ENCODE results near the gene COL5A1. TPM values are rescaled to one million over a fixed set of nuclear protein-coding genes. Genes with fewer than 3 reads are reported as not detected.

COL5A1 gene
- total RNA-seq, 1 donor, result 801 TPM

- no peak overlapping the region for H3K27ac ChIP-seq (ENCODE audit: low read depth, low read length)
- H3K4me1 ChIP-seq (ENCODE audit: insufficient read depth, low read length), result no peaks in the 10 kb centered on the region
- H4K20me1 ChIP-seq (ENCODE audit: insufficient read depth, low read length), result peaks cover 52% of the 10 kb centered on the region
- DNase-seq (ENCODE audit: insufficient read length, low spot score, missing footprints), result no peak
- H3K27me3 ChIP-seq (ENCODE audit: insufficient read depth, low read length), result no peaks in the 10 kb centered on the region
- peaks cover 97% of the 10 kb centered on the region for H3K36me3 ChIP-seq (ENCODE audit: insufficient read depth, low read length)
- no peak overlapping the region for H3K4me3 ChIP-seq (ENCODE audit: insufficient read depth, low read length)
- H3K79me2 ChIP-seq (ENCODE audit: insufficient read depth, low read length), result no peaks in the 10 kb centered on the region
- no peak overlapping the region for H2AFZ ChIP-seq (ENCODE audit: low read length)
- no peak overlapping the region for H3K4me2 ChIP-seq (ENCODE audit: insufficient read depth, low read length)
- H3K9me3 ChIP-seq (ENCODE audit: low read depth, low read length), result no peaks in the 10 kb centered on the region
- no peak for TF ChIP-seq CTCF (IDR thresholded peaks at IDR 0.05; ENCODE audit: extremely low read depth, low read depth, low read length)
These were observed 190.9 kb downstream of the COL5A1 start for GRCh38 chr9:134832471-134832870.

GRCh38 chr9:134833294-134833880 is 191.8 kb downstream of the COL5A1 start:
- peaks cover 97% of the 10 kb centered on the region for H3K36me3 ChIP-seq (ENCODE audit: insufficient read depth, low read length)
- no peak overlapping the region for H3K4me3 ChIP-seq (ENCODE audit: insufficient read depth, low read length)
- no peaks in the 10 kb centered on the region for H3K79me2 ChIP-seq (ENCODE audit: insufficient read depth, low read length)
- H3K27ac ChIP-seq (ENCODE audit: low read depth, low read length), result no peak overlapping the region
- H3K9me3 ChIP-seq (ENCODE audit: low read depth, low read length), result no peaks in the 10 kb centered on the region
- H3K4me1 ChIP-seq (ENCODE audit: insufficient read depth, low read length), result no peaks in the 10 kb centered on the region
- H4K20me1 ChIP-seq (ENCODE audit: insufficient read depth, low read length), result peaks cover 55% of the 10 kb centered on the region
- H2AFZ ChIP-seq (ENCODE audit: low read length), result no peak overlapping the region
- DNase-seq (ENCODE audit: insufficient read length, low spot score, missing footprints), result no peak
- no peaks in the 10 kb centered on the region for H3K27me3 ChIP-seq (ENCODE audit: insufficient read depth, low read length)
- no peak overlapping the region for H3K4me2 ChIP-seq (ENCODE audit: insufficient read depth, low read length)
- no peak for TF ChIP-seq CTCF (IDR thresholded peaks at IDR 0.05; ENCODE audit: extremely low read depth, low read depth, low read length)

GRCh38 chr9:134834217-134834956 is 192.8 kb downstream of the COL5A1 start:
- DNase-seq (ENCODE audit: insufficient read length, low spot score, missing footprints), result peak; percentile 92
- no peaks in the 10 kb centered on the region for H3K4me1 ChIP-seq (ENCODE audit: insufficient read depth, low read length)
- no peak overlapping the region for H2AFZ ChIP-seq (ENCODE audit: low read length)
- H3K36me3 ChIP-seq (ENCODE audit: insufficient read depth, low read length), result peaks cover 97% of the 10 kb centered on the region
- no peak overlapping the region for H3K4me2 ChIP-seq (ENCODE audit: insufficient read depth, low read length)
- TF ChIP-seq CTCF (IDR thresholded peaks at IDR 0.05; ENCODE audit: extremely low read depth, low read depth, low read length), result no peak
- H3K9me3 ChIP-seq (ENCODE audit: low read depth, low read length), result no peaks in the 10 kb centered on the region
- no peaks in the 10 kb centered on the region for H3K79me2 ChIP-seq (ENCODE audit: insufficient read depth, low read length)
- no peaks in the 10 kb centered on the region for H3K27me3 ChIP-seq (ENCODE audit: insufficient read depth, low read length)
- H4K20me1 ChIP-seq (ENCODE audit: insufficient read depth, low read length), result peaks cover 58% of the 10 kb centered on the region
- no peak overlapping the region for H3K27ac ChIP-seq (ENCODE audit: low read depth, low read length)
- no peak overlapping the region for H3K4me3 ChIP-seq (ENCODE audit: insufficient read depth, low read length)

- no peak for TF ChIP-seq CTCF (IDR thresholded peaks at IDR 0.05; ENCODE audit: extremely low read depth, low read depth, low read length)
- Histone ChIP-seq H3K4me3 (ENCODE audit: insufficient read depth, low read length) (no peak overlapping the region), H3K36me3 (ENCODE audit: insufficient read depth, low read length) (peaks cover 97% of the 10 kb centered on the region), H3K27ac (ENCODE audit: low read depth, low read length) (no peak overlapping the region), H4K20me1 (ENCODE audit: insufficient read depth, low read length) (peaks cover 62% of the 10 kb centered on the region), H2AFZ (ENCODE audit: low read length) (no peak overlapping the region), H3K4me1 (ENCODE audit: insufficient read depth, low read length) (no peaks in the 10 kb centered on the region), H3K9me3 (ENCODE audit: low read depth, low read length) (no peaks in the 10 kb centered on the region), H3K79me2 (ENCODE audit: insufficient read depth, low read length) (no peaks in the 10 kb centered on the region), H3K27me3 (ENCODE audit: insufficient read depth, low read length) (no peaks in the 10 kb centered on the region), H3K4me2 (ENCODE audit: insufficient read depth, low read length) (no peak overlapping the region)
- no peak for DNase-seq (ENCODE audit: insufficient read length, low spot score, missing footprints)
These were observed 193.4 kb downstream of the COL5A1 start for GRCh38 chr9:134834957-134835419.

Data from osteoblast (primary cell).